ENCODE measurements around the gene MT3.
A peak's percentile ranks its signal among the peaks of the same experiment; 100 is the strongest.

Gene MT3

GRCh38 chr16:56625943-56626654 is 36.8 kb downstream of the MT3 start:
- Histone ChIP-seq H3K4me1 (ENCODE audit: insufficient read depth, low read length) (peaks cover 12% of the 10 kb centered on the region), H3K9me3 (ENCODE audit: insufficient read depth, low read depth, low read length) (no peaks in the 10 kb centered on the region), H3K27ac (ENCODE audit: low read length) (no peak overlapping the region), H3K9ac (ENCODE audit: low read depth, low read length) (no peak overlapping the region), H3K27me3 (ENCODE audit: insufficient read depth, low read length) (peaks cover 100% of the 10 kb centered on the region), H3K36me3 (ENCODE audit: insufficient read depth, low read depth, low read length) (no peaks in the 10 kb centered on the region), H3K4me3 (ENCODE audit: low read length) (peak overlapping the region; percentile 64; the same call in 1 of the 2 replicates)

- Histone ChIP-seq H3K4me3 (ENCODE audit: low read length) (no peak overlapping the region), H3K4me1 (ENCODE audit: insufficient read depth, low read length) (peaks cover 8% of the 10 kb centered on the region; the same call in 1 of the 2 replicates), H3K9me3 (ENCODE audit: insufficient read depth, low read depth, low read length) (no peaks in the 10 kb centered on the region), H3K36me3 (ENCODE audit: insufficient read depth, low read depth, low read length) (no peaks in the 10 kb centered on the region), H3K27ac (ENCODE audit: low read length) (no peak overlapping the region), H3K9ac (ENCODE audit: low read depth, low read length) (no peak overlapping the region), H3K27me3 (ENCODE audit: insufficient read depth, low read length) (peaks cover 100% of the 10 kb centered on the region)
Measured at GRCh38 chr16:56626685-56627084, 37.4 kb downstream of the MT3 start.

- H3K4me3 ChIP-seq (ENCODE audit: low read length), result no peak overlapping the region
- H3K36me3 ChIP-seq (ENCODE audit: insufficient read depth, low read depth, low read length), result no peaks in the 10 kb centered on the region
- H3K4me1 ChIP-seq (ENCODE audit: insufficient read depth, low read length), result 0 out of 2 replicates have a peak, but pooled peaks cover 2% of the 10 kb centered on the region
- no peaks in the 10 kb centered on the region for H3K9me3 ChIP-seq (ENCODE audit: insufficient read depth, low read depth, low read length)
- no peak overlapping the region for H3K27ac ChIP-seq (ENCODE audit: low read length)
- H3K9ac ChIP-seq (ENCODE audit: low read depth, low read length), result no peak overlapping the region
- peaks cover 100% of the 10 kb centered on the region for H3K27me3 ChIP-seq (ENCODE audit: insufficient read depth, low read length)
Measured at GRCh38 chr16:56628486-56629350, 39.4 kb downstream of the MT3 start.

- Histone ChIP-seq H3K9ac (ENCODE audit: low read depth, low read length) (no peak overlapping the region), H3K27me3 (ENCODE audit: insufficient read depth, low read length) (peaks cover 100% of the 10 kb centered on the region), H3K27ac (ENCODE audit: low read length) (no peak overlapping the region), H3K36me3 (ENCODE audit: insufficient read depth, low read depth, low read length) (no peaks in the 10 kb centered on the region), H3K9me3 (ENCODE audit: insufficient read depth, low read depth, low read length) (no peaks in the 10 kb centered on the region), H3K4me3 (ENCODE audit: low read length) (no peak overlapping the region), H3K4me1 (ENCODE audit: insufficient read depth, low read length) (0 out of 2 replicates have a peak, but pooled peaks cover 2% of the 10 kb centered on the region)
Measured at GRCh38 chr16:56629531-56629930, 40.2 kb downstream of the MT3 start.

- Histone ChIP-seq H3K9ac (ENCODE audit: low read depth, low read length) (no peak overlapping the region), H3K27me3 (ENCODE audit: insufficient read depth, low read length) (peaks cover 100% of the 10 kb centered on the region), H3K4me3 (ENCODE audit: low read length) (no peak overlapping the region), H3K27ac (ENCODE audit: low read length) (no peak overlapping the region), H3K9me3 (ENCODE audit: insufficient read depth, low read depth, low read length) (no peaks in the 10 kb centered on the region), H3K4me1 (ENCODE audit: insufficient read depth, low read length) (peaks cover 5% of the 10 kb centered on the region; the same call in 1 of the 2 replicates), H3K36me3 (ENCODE audit: insufficient read depth, low read depth, low read length) (no peaks in the 10 kb centered on the region)
Measured at GRCh38 chr16:56630134-56630533, 40.8 kb downstream of the MT3 start.

GRCh38 chr16:56631197-56631596 is 41.9 kb downstream of the MT3 start:
- H3K36me3 ChIP-seq (ENCODE audit: insufficient read depth, low read depth, low read length), result no peaks in the 10 kb centered on the region
- H3K9ac ChIP-seq (ENCODE audit: low read depth, low read length), result no peak overlapping the region
- H3K9me3 ChIP-seq (ENCODE audit: insufficient read depth, low read depth, low read length), result no peaks in the 10 kb centered on the region
- peaks cover 100% of the 10 kb centered on the region for H3K27me3 ChIP-seq (ENCODE audit: insufficient read depth, low read length)
- no peak overlapping the region for H3K27ac ChIP-seq (ENCODE audit: low read length)
- H3K4me1 ChIP-seq (ENCODE audit: insufficient read depth, low read length), result peaks cover 3% of the 10 kb centered on the region; the same call in 1 of the 2 replicates
- H3K4me3 ChIP-seq (ENCODE audit: low read length), result no peak overlapping the region

- no peak overlapping the region for H3K9ac ChIP-seq (ENCODE audit: low read depth, low read length)
- no peak overlapping the region for H3K27ac ChIP-seq (ENCODE audit: low read length)
- H3K4me3 ChIP-seq (ENCODE audit: low read length), result peak overlapping the region; percentile 47; the same call in 1 of the 2 replicates
- H3K36me3 ChIP-seq (ENCODE audit: insufficient read depth, low read depth, low read length), result no peaks in the 10 kb centered on the region
- H3K9me3 ChIP-seq (ENCODE audit: insufficient read depth, low read depth, low read length), result no peaks in the 10 kb centered on the region
- peaks cover 3% of the 10 kb centered on the region; the same call in 1 of the 2 replicates for H3K4me1 ChIP-seq (ENCODE audit: insufficient read depth, low read length)
- H3K27me3 ChIP-seq (ENCODE audit: insufficient read depth, low read length), result peaks cover 100% of the 10 kb centered on the region
Measured at GRCh38 chr16:56631832-56632155, 42.5 kb downstream of the MT3 start.

GRCh38 chr16:56632156-56632847 is 43.0 kb downstream of the MT3 start, which contains the start of gene MT1M:
Gene MT1M, plus strand, starts transcription at chr16:56632659. Its CDS starts 73 bp downstream, at chr16:56632732.
- Histone ChIP-seq H3K9ac (ENCODE audit: low read depth, low read length) (no peak within 1 kb of the TSS), H3K4me1 (ENCODE audit: insufficient read depth, low read length) (peaks cover 3% of the 10 kb centered on the region; the same call in 1 of the 2 replicates), H3K27ac (ENCODE audit: low read length) (no peak within 1 kb of the TSS), H3K4me3 (ENCODE audit: low read length) (peak within 1 kb of the TSS; percentile 47; the same call in 1 of the 2 replicates), H3K9me3 (ENCODE audit: insufficient read depth, low read depth, low read length) (no peaks in the 10 kb centered on the region), H3K27me3 (ENCODE audit: insufficient read depth, low read length) (peaks cover 100% of the 10 kb centered on the region), H3K36me3 (ENCODE audit: insufficient read depth, low read depth, low read length) (no peaks in the 10 kb centered on the region)

- Histone ChIP-seq H3K4me3 (ENCODE audit: low read length) (peak overlapping the region; percentile 47; the same call in 1 of the 2 replicates), H3K36me3 (ENCODE audit: insufficient read depth, low read depth, low read length) (no peaks in the 10 kb centered on the region), H3K9me3 (ENCODE audit: insufficient read depth, low read depth, low read length) (no peaks in the 10 kb centered on the region), H3K27ac (ENCODE audit: low read length) (no peak overlapping the region), H3K4me1 (ENCODE audit: insufficient read depth, low read length) (peaks cover 3% of the 10 kb centered on the region; the same call in 1 of the 2 replicates), H3K9ac (ENCODE audit: low read depth, low read length) (no peak overlapping the region), H3K27me3 (ENCODE audit: insufficient read depth, low read length) (peaks cover 100% of the 10 kb centered on the region)
Measured at GRCh38 chr16:56632848-56633365, 43.6 kb downstream of the MT3 start.

GRCh38 chr16:56633535-56633934 is 44.2 kb downstream of the MT3 start:
- Histone ChIP-seq H3K9ac (ENCODE audit: low read depth, low read length) (no peak overlapping the region), H3K27me3 (ENCODE audit: insufficient read depth, low read length) (peaks cover 100% of the 10 kb centered on the region), H3K27ac (ENCODE audit: low read length) (no peak overlapping the region), H3K9me3 (ENCODE audit: insufficient read depth, low read depth, low read length) (no peaks in the 10 kb centered on the region), H3K4me1 (ENCODE audit: insufficient read depth, low read length) (peaks cover 3% of the 10 kb centered on the region; the same call in 1 of the 2 replicates), H3K4me3 (ENCODE audit: low read length) (no peak overlapping the region), H3K36me3 (ENCODE audit: insufficient read depth, low read depth, low read length) (no peaks in the 10 kb centered on the region)

Data from iPS-20b (cell line).